ENCODE measurements around the gene ALKBH3.

Gene ALKBH3

GRCh38 chr11:43908683-43909082, 28.1 kb downstream of the ALKBH3 start:
- Histone ChIP-seq H3K9ac (ENCODE audit: insufficient read length) (no peak overlapping the region), H3K27ac (no peak overlapping the region)
- DNase-seq (ENCODE audit: low read depth, low spot score), result no peak

GRCh38 chr11:43913829-43914380, 33.3 kb downstream of the ALKBH3 start:
- peaks cover 16% of the 10 kb centered on the region for H3K36me3 ChIP-seq (ENCODE audit: insufficient read depth, low read length)
- TF ChIP-seq POLR2AphosphoS5 (IDR thresholded peaks at IDR 0.05; ENCODE audit: borderline replicate concordance, low read depth, low read length) (no peak), FOXP2 (optimal IDR thresholded peaks at IDR 0.05; ENCODE audit: control extremely low read depth, extremely low read length, insufficient read depth) (no peak), EZH2 (IDR thresholded peaks at IDR 0.05) (no peak)
- H3K27ac ChIP-seq, result no peak overlapping the region
- no peak overlapping the region for H3K9ac ChIP-seq (ENCODE audit: insufficient read length)
- H3K9me3 ChIP-seq (ENCODE audit: low read depth, low read length), result no peaks in the 10 kb centered on the region
- no peak for DNase-seq (ENCODE audit: low read depth, low spot score)
- no peak overlapping the region for H3K4me3 ChIP-seq

More at GRCh38 chr11:43908683-43909082, 28.1 kb downstream of the ALKBH3 start:
- H3K9me3 ChIP-seq (ENCODE audit: low read depth, low read length), result no peaks in the 10 kb centered on the region
- TF ChIP-seq EZH2 (IDR thresholded peaks at IDR 0.05) (no peak), POLR2AphosphoS5 (IDR thresholded peaks at IDR 0.05; ENCODE audit: borderline replicate concordance, low read depth, low read length) (no peak), FOXP2 (optimal IDR thresholded peaks at IDR 0.05; ENCODE audit: control extremely low read depth, extremely low read length, insufficient read depth) (no peak)
- H3K36me3 ChIP-seq (ENCODE audit: insufficient read depth, low read length), result peaks cover 14% of the 10 kb centered on the region
- H3K4me3 ChIP-seq, result no peak overlapping the region

GRCh38 chr11:43914466-43914865, 33.8 kb downstream of the ALKBH3 start:
- DNase-seq (ENCODE audit: low read depth, low spot score), result no peak
- Histone ChIP-seq H3K9me3 (ENCODE audit: low read depth, low read length) (no peaks in the 10 kb centered on the region), H3K9ac (ENCODE audit: insufficient read length) (no peak overlapping the region), H3K36me3 (ENCODE audit: insufficient read depth, low read length) (peaks cover 17% of the 10 kb centered on the region), H3K27ac (no peak overlapping the region), H3K4me3 (no peak overlapping the region)
- TF ChIP-seq FOXP2 (optimal IDR thresholded peaks at IDR 0.05; ENCODE audit: control extremely low read depth, extremely low read length, insufficient read depth), result no peak
- no peak for TF ChIP-seq EZH2 (IDR thresholded peaks at IDR 0.05)
- TF ChIP-seq POLR2AphosphoS5 (IDR thresholded peaks at IDR 0.05; ENCODE audit: borderline replicate concordance, low read depth, low read length), result no peak

GRCh38 chr11:43916621-43917020, 36.0 kb downstream of the ALKBH3 start:
- TF ChIP-seq POLR2AphosphoS5 (IDR thresholded peaks at IDR 0.05; ENCODE audit: borderline replicate concordance, low read depth, low read length), result no peak
- no peak for TF ChIP-seq EZH2 (IDR thresholded peaks at IDR 0.05)
- no peak for TF ChIP-seq FOXP2 (optimal IDR thresholded peaks at IDR 0.05; ENCODE audit: control extremely low read depth, extremely low read length, insufficient read depth)
- no peak for DNase-seq (ENCODE audit: low read depth, low spot score)
- H3K36me3 ChIP-seq (ENCODE audit: insufficient read depth, low read length), result peaks cover 16% of the 10 kb centered on the region
- H3K9ac ChIP-seq (ENCODE audit: insufficient read length), result no peak overlapping the region
- H3K27ac ChIP-seq, result no peak overlapping the region
- no peaks in the 10 kb centered on the region for H3K9me3 ChIP-seq (ENCODE audit: low read depth, low read length)
- no peak overlapping the region for H3K4me3 ChIP-seq

GRCh38 chr11:43917851-43918250, 37.2 kb downstream of the ALKBH3 start:
- Histone ChIP-seq H3K36me3 (ENCODE audit: insufficient read depth, low read length) (peaks cover 16% of the 10 kb centered on the region), H3K4me3 (no peak overlapping the region), H3K9me3 (ENCODE audit: low read depth, low read length) (no peaks in the 10 kb centered on the region), H3K9ac (ENCODE audit: insufficient read length) (no peak overlapping the region), H3K27ac (no peak overlapping the region)
- TF ChIP-seq POLR2AphosphoS5 (IDR thresholded peaks at IDR 0.05; ENCODE audit: borderline replicate concordance, low read depth, low read length), result no peak
- no peak for TF ChIP-seq EZH2 (IDR thresholded peaks at IDR 0.05)
- no peak for TF ChIP-seq FOXP2 (optimal IDR thresholded peaks at IDR 0.05; ENCODE audit: control extremely low read depth, extremely low read length, insufficient read depth)
- no peak for DNase-seq (ENCODE audit: low read depth, low spot score)

GRCh38 chr11:43918662-43919061, 38.0 kb downstream of the ALKBH3 start:
- Histone ChIP-seq H3K36me3 (ENCODE audit: insufficient read depth, low read length) (peaks cover 16% of the 10 kb centered on the region), H3K9ac (ENCODE audit: insufficient read length) (no peak overlapping the region), H3K4me3 (no peak overlapping the region), H3K27ac (no peak overlapping the region), H3K9me3 (ENCODE audit: low read depth, low read length) (no peaks in the 10 kb centered on the region)
- TF ChIP-seq FOXP2 (optimal IDR thresholded peaks at IDR 0.05; ENCODE audit: control extremely low read depth, extremely low read length, insufficient read depth) (no peak), EZH2 (IDR thresholded peaks at IDR 0.05) (no peak), POLR2AphosphoS5 (IDR thresholded peaks at IDR 0.05; ENCODE audit: borderline replicate concordance, low read depth, low read length) (no peak)
- no peak for DNase-seq (ENCODE audit: low read depth, low spot score)

- peaks cover 16% of the 10 kb centered on the region for H3K36me3 ChIP-seq (ENCODE audit: insufficient read depth, low read length)
- DNase-seq (ENCODE audit: low read depth, low spot score), result no peak
- no peak overlapping the region for H3K27ac ChIP-seq
- no peak overlapping the region for H3K9ac ChIP-seq (ENCODE audit: insufficient read length)
- no peaks in the 10 kb centered on the region for H3K9me3 ChIP-seq (ENCODE audit: low read depth, low read length)
- TF ChIP-seq EZH2 (IDR thresholded peaks at IDR 0.05) (no peak), POLR2AphosphoS5 (IDR thresholded peaks at IDR 0.05; ENCODE audit: borderline replicate concordance, low read depth, low read length) (no peak), FOXP2 (optimal IDR thresholded peaks at IDR 0.05; ENCODE audit: control extremely low read depth, extremely low read length, insufficient read depth) (no peak)
- no peak overlapping the region for H3K4me3 ChIP-seq
Observed at GRCh38 chr11:43919852-43920597, 39.4 kb downstream of the ALKBH3 start.

GRCh38 chr11:43920598-43921419, 40.2 kb downstream of the ALKBH3 start:
- peaks cover 16% of the 10 kb centered on the region for H3K36me3 ChIP-seq (ENCODE audit: insufficient read depth, low read length)
- TF ChIP-seq FOXP2 (optimal IDR thresholded peaks at IDR 0.05; ENCODE audit: control extremely low read depth, extremely low read length, insufficient read depth), result no peak
- TF ChIP-seq EZH2 (IDR thresholded peaks at IDR 0.05), result no peak
- TF ChIP-seq POLR2AphosphoS5 (IDR thresholded peaks at IDR 0.05; ENCODE audit: borderline replicate concordance, low read depth, low read length), result no peak
- no peak overlapping the region for H3K27ac ChIP-seq
- DNase-seq (ENCODE audit: low read depth, low spot score), result no peak
- H3K9me3 ChIP-seq (ENCODE audit: low read depth, low read length), result no peaks in the 10 kb centered on the region
- no peak overlapping the region for H3K9ac ChIP-seq (ENCODE audit: insufficient read length)
- no peak overlapping the region for H3K4me3 ChIP-seq

All from SK-N-MC (cell line).